Stimulated activated naive CD8-positive, alpha-beta T cell treated with anti-CD3 and anti-CD28 coated beads, Interleukin-15, Interleukin-2, amounts not matched to agents 100 U/mL and 50 U/mL, for 24 hours (primary cell): ENCODE data around the gene SH3BGRL3.

Experiments
- ATAC-seq: fragments of 150-1000 bp; cut with Tn5 transposase; one replicate; pipeline ENCODE4 v1.10.0; 2021
- DNase-seq: peaks from one replicate; pipeline ENCODE4 v3.0.0; 2021

SH3BGRL3 gene

DNA sequence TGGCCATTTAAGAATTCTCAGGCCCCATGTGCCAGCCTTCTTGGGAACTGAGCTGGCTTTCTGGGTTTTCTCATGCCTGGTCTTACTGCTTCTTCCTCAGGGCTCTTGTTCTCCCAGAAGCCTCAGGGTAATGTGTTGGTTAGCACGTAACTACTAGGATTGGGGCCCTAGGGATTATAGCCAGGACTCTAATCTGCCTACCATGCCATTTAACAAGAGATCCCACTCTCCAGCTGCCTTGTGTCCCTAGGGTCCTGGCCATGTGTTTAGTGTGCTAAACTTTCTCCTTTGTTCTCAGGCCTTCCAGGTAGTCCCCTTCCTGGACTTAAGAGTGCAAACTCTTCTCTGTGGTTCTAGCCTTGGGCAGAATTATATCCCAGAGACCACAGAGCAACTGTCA lies 2.2 kb upstream of the SH3BGRL3 start:
- ATAC-seq = no peak
- no peak for DNase-seq

DNA sequence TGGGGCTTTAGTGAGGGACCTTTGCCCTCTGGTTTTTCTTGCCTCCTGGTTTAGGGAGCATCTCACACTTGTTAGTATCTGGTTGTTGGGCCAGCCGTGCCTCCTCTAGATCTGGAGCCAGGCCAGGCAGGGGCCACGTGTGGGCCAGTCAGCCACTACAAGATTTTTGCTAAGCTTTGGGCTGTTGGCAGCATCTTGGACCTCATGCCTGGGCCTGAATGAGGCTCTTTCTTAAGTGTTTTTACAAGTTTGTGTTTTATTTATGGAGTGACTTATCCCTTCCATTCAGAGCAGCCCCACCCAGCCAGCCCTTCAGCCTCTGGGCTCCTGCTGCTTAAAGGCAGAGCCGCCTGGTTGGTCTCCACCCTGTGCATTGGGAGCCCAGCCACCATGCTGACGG lies 1.6 kb upstream of the SH3BGRL3 start:
- DNase-seq (peak; percentile 43), ATAC-seq (no peak)

DNA sequence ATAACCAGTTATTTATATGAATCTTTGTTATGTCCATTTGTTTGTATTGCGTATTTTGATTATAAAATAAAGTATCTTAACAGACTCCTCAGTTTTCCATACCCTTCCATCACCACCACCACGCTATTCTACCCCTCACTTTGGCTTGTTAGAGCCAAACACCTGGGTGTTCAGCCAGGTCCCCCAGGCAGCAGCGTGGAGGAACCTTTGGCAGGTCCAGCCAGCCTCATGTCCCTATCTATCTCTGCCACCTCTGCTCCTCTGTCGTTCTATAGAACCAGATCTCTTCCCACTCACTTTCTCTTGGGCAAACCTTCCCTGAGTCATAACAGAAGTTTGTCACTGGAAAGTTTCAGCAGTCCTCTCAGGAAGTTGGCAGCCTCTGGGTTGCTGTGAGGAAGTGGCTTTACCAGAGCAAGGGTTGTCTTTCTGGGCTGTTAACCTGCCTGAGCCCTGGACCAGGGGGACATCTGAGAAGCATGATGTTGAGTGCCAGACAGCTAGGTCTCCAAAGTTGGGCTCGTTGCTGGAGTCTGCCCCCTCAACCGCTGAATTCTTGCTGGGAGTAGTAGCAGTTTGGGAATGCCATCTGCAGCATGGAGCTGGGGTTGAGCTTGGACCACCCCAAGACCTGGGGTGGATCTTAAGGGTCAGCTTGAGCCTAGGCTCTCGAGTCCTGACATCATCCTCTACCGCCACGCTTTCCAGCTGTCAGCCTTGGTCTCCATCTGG lies 996 bp upstream of the SH3BGRL3 start:
- peak; percentile 69 for DNase-seq
- peak; percentile 41 for ATAC-seq

DNA sequence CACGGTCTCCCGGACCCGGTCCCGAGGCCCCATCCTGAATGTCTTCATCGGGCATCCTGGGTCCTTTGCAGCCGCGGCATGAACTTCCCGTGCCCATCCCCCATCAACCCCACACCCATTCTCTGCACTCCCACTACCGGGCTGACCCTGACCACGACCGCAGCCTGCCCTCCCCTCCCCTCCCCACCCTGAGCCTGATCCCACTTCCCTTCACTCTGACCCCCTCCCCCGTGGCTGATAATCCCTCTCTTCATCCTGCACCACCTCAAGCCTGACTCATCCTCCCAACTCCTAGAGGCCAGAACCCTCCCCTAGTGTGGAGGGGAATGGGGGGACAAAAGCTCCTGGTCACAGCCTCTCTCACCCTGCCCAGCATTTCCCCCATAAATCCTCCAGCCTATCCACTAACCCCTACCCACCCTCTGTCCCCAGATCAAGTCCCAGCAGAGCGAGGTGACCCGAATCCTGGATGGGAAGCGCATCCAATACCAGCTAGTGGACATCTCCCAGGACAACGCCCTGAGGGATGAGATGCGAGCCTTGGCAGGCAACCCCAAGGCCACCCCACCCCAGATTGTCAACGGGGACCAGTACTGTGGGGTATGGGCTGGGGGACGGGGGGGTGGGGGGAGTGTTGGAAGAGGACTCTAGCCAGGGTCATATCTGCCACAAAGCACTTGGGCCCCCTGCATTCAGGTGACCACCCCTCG lies 602 bp downstream of the SH3BGRL3 start:
- peak; percentile 48 for DNase-seq
- ATAC-seq = no peak

DNA sequence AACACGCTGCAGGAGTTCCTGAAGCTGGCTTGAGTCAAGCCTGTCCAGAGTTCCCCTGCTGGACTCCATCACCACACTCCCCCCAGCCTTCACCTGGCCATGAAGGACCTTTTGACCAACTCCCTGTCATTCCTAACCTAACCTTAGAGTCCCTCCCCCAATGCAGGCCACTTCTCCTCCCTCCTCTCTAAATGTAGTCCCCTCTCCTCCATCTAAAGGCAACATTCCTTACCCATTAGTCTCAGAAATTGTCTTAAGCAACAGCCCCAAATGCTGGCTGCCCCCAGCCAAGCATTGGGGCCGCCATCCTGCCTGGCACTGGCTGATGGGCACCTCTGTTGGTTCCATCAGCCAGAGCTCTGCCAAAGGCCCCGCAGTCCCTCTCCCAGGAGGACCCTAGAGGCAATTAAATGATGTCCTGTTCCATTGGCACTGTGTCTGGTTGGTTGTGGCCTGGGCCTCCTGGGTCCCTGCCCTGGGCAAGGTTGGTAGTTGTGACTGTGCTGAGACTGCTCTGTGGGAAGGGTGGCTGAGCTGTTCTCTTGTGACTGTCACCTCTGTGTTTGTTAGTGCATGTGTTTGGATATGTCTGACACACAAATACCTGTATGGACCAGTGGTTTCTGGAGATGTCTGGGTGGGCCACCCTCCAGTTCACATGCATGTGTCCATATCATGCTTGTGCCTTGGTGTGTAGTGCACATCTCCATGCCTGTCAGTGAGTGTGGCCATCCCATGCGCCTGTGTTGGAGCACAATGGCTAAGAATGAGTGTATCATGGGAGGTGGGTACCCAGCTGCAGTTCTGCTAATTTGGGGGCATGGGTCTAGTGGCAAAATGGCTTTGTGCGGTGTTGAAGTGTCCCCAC lies 1.4 kb downstream of the SH3BGRL3 start:
- no peak for ATAC-seq
- DNase-seq = no peak

DNA sequence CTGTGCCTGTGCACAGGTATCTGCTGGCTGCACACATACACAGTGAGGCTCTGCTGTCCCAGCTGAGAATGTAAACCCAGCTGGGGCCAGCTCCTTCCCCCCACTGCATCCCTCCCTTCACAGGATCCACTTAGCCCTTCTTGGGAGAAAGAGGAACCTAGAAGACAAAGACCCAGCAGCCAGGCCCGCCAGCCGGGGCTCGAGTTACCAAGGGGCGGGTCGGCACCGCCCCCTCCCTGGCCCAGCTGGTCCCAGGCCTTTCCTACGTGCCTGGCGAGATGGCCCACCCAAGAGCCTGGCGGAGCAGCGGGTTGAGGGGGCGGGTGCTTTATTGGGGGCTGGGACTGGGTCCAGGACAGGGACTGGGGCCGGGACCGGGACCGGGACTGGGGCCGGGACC lies 2.1 kb downstream of the SH3BGRL3 start:
- peak; percentile 27 for DNase-seq
- ATAC-seq = no peak

DNA sequence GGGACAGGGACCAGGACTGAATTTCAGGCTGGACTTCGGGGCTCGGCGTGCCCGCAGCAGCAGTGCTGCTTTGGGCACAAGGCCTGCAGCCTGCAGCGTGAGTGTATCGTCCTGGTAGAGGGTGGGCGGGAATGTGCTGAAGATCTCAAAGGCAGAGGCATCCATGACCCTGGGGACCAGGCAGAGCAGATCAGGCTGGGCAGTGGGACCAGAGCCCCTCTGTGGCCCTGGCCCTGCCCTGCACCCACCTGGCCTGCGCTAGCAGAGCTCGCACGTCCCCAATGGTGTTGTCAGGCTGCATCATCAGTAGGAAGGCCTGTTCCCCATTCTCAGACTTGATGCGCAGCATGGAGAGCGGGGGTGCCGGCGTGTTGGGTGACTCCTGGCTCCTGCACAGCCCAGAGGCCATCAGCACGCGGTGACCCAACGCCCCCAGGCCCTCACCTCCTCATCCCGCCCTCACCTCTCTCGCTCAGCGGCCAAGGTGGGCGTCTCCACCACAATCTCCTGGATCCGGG lies 2.6 kb downstream of the SH3BGRL3 start:
- DNase-seq (no peak), ATAC-seq (no peak)

DNA sequence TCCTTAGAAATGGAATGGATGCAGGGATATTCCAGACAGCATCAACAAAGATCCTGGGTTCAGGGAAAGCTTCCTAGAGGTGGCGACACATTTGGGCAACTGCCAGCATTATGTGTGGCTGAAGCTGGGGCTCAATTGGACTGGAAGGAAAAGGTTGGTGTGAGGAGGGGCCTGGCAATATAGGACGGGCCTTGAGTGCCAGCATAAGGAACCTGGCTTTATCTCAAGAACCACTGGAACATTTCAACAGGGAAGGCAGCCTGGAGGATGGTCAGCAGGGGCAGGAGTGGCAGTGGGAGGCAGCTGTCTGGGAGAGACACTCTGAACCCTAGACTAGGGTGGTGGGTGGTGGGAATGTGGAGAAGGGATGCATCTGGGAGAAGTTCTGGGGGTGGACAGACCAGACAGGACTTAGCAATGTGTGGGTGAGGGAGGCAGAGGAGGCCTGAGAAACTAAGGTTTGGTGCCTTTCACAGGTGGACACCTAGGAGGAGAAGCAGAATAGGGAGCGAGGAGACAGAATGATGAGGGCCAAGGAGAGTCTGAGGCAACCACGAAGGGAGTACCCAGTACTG lies 3.5 kb downstream of the SH3BGRL3 start:
- DNase-seq = no peak
- no peak for ATAC-seq

DNA sequence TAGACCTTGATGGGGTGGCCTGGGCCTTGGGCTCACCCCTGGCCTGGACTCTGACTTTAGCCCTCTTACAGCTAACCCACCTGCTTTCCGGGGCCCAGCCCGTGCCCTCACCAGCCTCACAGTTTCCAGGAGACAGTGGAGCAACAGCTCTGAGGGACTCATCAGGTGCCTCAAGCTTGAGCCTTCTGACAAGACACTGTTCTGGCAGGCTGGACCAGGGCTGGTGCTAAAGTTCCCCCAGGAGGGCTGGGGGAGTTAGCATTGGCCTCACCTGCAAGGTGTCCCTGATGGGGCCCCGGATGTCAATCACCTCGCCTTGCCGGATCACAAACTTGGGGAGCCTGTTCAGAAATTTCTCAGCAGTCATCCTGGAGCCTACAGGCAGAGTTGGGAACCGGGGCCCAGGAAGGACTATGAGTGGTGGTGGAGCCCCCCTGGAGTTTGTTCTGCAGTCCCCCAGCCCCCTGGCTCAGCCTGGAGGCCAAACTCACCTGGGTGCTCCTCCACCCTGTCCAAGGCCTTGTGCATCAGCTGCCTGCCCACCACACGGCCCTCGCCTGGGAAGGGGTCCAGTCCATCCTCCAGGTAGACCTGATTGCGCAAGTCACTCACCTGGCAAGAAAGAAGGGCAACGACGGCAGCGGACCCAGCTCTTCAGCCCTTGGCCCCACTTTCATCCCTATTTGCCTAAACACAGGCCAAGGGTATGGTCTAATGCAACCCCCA lies 4.1 kb downstream of the SH3BGRL3 start:
- no peak for ATAC-seq
- DNase-seq = peak; percentile 33

DNA sequence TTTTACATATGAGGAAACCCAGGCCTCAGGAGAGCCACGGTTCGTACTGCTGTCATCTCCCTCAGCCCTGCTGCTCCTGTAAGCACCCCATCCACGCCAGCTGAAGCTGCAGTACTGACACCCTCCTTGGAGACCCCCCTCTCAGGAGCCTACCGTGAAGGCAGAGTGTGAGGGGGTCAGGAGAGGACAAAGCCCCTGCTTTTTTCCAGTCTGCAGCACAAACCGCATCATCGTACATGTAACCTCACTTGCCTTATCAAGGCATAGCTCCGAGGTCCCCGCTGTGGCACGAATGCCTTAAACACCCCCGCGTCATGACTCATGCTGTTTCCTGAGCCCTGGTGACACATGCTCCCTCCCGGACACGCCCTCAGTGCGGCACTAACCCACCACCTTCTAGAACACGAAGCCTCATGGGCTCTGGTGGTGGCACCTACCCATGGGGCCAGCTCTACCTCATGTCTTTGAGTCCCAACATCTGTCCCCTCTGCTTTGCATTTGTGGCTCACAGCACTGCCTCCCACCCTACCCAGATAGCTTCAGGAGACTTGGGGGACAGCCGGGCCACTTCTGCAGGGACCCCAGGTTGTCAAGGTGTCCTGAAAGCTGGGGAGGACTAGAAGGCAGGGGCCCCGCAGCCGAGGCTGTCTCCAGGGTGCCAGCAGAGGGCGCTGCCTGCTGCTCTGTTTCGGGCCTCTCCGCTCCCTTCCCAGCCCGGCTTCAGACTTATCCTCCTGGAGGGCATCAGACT lies 4.9 kb downstream of the SH3BGRL3 start:
- ATAC-seq = peak; percentile 65
- peak; percentile 96 for DNase-seq

DNA sequence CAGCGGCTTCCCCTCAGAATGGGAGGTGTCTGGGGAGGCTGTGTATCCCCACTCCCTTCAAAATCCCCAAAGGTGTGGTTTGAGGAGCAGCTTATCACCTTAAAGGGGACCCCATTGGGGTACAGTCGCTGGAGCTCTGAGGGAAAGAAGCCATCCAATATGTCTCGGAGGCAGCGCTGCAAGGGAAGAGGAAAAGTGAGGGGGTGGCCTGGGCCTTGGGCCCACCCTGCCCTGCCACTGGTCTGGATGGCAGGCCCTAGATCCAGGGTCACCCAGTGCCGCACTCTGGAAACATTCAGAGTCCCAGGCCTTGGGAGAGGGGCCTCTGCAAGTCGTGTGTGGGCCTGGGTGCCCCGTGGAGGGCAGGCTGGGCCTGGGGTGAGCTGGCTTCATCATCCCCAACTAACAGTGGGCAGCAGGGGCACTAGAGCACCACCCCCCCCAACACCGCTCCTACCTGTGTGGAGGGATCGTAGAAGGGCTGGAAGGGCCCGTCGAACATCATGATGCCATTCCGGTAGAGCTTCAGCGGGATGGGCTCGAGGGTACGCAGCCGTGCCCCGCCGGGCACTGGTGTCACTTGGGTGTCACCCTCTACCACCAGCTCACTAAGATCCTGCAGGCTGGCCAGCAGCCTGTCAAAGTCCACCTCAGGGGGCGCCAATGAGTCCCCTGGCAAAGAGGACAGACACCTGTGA lies 5.6 kb downstream of the SH3BGRL3 start:
- peak; percentile 76 for DNase-seq
- no peak for ATAC-seq

DNA sequence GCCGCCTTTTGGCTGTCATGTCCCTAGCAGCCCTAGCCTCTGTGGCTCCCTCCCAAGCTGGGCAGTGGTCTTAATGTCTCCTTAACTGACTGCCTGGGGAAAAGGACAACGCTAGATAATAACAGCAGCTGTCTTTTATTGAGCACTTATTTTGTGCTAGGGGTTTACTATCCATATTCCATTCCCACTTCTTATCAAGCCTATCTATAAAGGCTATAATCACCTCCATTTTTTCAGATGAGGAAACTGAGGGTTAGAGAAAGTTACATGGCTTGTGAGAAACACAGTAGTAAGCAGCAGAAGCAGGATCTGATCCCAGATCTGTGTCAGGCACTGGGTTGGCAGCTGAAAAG lies 6.2 kb downstream of the SH3BGRL3 start:
- DNase-seq (no peak), ATAC-seq (no peak)

DNA sequence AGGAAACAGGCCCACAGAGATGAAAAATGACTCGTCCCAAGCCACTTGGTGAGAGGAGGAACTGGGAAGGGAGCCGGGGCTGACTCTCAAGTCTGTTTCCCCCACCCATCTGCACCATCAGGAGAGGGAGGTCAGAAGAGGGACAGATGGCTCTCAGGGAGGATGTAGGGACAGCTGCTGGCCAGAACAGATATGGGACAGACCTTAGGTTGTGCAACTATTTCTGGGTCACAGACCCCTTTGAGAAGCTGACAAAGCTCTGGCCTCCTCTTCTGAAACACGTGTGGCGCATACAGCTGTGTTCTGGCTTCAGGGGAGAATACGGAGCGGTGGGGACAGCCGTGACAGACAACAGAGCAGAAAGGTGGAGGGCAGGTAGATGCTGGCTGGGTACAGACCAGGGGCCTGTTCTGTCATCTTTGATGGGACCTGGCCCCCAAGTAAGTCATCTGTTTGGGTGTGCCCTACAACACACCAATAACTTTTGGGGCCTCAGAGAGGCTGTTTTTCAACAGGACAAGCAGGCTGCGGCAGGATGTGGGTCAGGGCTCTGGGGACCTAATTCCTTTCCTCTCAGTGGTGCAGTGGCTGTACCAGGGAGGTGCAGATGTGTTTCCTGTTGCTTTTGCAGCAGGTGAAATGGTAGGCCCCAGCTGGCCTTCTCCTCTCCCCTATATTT lies 7.3 kb downstream of the SH3BGRL3 start:
- peak; percentile 76 for DNase-seq
- peak; percentile 14 for ATAC-seq

DNA sequence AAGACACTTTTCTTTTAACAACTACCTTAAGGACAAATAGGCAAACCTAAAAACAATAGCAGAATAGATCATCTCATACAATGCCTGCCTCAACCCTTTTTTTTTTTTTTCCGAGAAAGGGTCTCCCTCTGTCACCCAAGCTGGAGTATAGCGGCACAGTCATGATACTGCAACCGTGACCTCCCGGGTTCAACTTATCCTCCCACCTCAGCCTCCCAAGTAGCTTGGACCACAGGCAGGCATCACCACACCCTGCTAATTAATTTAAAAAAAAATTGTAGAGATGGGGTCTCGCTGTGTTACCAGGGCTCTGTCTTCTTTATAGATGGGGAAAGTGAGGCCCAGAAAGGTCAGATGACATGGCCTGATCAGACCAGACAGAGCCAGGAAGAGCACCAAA lies 7.9 kb downstream of the SH3BGRL3 start:
- DNase-seq (peak; percentile 24), ATAC-seq (no peak)

DNA sequence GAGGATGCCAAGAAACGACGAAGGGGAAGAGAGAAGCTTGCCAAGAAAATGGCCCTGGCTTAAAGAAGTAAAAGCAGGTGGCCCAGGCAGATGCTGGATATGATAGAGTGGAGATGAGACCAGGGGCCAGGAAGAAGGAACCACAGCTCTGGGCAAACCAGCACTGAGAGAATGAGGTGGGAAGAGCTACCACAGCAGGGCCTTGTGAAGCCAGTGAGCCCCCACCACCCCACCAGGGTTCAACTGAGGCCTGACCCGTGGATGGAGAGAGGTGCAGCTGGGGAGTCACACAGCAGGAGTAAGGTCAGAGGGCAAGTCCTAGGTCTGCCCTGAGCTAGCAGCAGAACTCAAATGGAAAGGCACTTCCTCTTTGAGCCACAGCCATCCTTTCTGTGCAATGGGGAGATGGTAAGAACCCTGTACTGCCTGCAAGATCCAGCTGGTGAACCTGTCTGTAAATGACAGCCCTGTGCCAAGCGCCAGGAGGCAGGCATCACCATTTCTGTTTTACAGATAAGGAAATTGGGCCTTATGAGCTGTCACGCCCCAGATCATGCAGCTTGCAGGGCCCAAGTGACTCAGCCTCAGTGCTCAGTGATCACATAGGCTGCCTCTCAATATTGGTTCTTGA lies 8.5 kb downstream of the SH3BGRL3 start:
- peak; percentile 59 for ATAC-seq
- peak; percentile 74 for DNase-seq

DNA sequence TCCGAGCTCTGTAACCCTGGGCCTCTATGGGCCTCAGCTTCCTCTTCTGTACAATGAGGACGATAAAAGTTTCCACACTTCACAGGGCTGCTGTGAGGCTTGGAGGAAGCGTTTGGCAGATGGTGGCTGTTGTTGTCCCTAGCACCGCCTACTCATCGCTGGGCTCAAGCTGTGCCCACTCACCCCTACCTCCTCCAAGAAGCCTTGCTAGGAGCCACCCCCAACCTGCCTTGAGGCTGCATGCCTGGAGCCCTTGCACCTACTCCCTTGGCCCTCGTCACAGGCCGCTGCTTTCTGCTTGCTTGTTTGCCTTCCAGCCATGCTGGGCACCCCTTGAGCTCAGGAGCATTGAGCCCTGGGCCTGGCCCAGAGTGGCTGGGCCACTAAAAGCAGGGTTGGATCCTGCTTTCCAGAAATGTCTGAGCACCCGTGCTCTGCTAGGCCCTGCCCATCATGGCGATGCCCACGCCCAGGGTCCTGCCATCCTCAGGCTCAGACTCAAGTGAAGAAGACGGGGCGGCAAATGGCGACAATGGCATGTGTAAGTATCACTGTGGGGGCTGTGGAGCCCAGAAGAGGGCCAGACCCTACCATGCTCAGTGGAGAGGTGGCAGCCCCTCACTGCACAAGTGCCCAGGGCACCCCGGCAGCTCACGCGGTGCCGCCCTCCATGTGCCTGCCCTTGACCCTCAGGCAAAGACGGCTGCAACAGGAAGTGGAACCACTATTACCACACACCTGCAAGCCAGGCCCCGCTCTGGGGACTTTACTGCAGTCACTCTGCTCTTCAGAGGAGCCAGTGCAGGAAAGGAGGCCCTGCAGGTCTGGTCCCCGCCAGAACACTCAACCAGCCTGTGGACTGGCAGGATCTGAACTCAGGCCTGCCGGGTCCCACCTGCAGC lies 9.5 kb downstream of the SH3BGRL3 start:
- DNase-seq (peak; percentile 64), ATAC-seq (peak; percentile 15)

DNA sequence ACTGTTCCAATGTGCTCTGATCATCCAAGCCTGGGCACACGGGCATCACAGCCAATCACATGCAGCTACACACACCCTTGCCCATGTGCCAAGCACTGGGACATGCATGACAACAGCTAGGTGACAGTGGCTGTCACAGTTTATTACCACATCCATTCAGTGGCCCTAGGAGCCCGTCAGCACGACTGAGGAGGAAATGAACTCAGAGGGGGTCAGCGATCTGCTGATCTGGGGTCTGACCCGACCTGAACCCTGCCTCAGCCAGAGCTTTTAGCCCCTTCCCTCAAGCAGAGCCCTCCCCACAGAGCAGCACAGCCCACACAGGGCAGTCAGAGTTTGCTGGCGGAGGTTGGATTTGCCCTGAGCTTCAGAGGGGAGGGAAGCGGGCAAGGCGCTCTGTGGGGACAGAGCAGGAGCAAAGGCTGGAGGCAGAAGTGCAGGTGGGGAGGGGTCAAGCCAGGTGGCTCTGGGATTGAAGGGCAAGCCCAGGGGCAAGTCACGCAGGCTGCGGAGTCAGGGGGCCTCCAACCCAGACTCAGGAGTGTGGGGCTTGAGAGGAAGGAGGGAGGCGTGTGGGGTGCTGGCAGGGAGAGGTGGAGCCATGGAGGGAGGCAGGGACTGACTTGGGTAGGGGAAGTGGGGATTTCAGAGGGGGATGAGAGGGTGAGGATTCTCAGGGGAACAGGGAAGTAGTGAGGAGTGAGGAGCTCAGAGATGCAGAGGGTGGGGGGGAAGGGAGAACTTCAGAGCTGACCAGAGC lies 10.4 kb downstream of the SH3BGRL3 start:
- DNase-seq (peak; percentile 39), ATAC-seq (no peak)
